Measurements from ENCODE around the gene NXPH3.

The NXPH3 gene

GRCh38 chr17:49595328-49595727 is 19.7 kb downstream of the NXPH3 start:
- DNase-seq = no peak

- no peak for DNase-seq
These were observed 20.3 kb downstream of the NXPH3 start for GRCh38 chr17:49595980-49596379.

- no peak for DNase-seq
These were observed 21.1 kb downstream of the NXPH3 start for GRCh38 chr17:49596613-49597244.

GRCh38 chr17:49597436-49597835 is 21.8 kb downstream of the NXPH3 start:
- DNase-seq = no peak

DNA sequence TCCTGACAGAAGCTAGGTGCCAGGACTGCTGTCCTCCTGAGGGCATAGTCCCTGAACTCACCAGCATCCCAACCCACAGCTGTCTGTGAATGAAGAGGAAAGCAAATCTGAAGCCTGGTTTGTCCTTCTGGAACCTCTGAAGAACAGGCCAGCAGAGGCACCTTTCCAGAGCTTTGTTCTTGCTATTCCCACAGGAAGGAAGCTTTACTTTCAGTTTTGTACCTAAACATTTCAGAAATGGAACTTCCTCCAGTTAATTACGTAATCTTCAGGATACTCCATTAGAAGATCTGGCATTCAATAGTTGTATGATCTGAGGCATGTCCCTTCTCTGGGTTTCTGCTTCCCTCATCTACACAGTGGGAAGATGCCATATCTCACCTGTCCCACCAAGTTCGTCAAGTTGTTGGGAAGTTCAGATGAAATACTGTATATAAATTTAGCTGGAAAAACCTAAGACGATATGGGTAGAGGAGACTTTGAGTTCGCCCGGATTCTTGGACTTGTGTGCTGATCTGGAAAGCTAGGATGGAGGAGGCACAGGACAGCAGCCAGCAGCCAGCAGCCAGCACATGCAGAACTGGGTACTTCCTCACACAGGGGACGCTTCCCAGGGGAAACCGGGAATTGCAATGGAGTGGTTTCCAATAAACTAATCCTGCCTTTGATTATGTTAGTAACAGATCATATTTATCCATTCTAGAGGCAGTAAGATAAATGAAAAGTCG is 22.4 kb downstream of the NXPH3 start:
- no peak for DNase-seq

- DNase-seq = no peak
These were observed 23.2 kb downstream of the NXPH3 start for GRCh38 chr17:49598918-49599317.

GRCh38 chr17:49600949-49601348 is 25.3 kb downstream of the NXPH3 start:
- DNase-seq = no peak

DNA sequence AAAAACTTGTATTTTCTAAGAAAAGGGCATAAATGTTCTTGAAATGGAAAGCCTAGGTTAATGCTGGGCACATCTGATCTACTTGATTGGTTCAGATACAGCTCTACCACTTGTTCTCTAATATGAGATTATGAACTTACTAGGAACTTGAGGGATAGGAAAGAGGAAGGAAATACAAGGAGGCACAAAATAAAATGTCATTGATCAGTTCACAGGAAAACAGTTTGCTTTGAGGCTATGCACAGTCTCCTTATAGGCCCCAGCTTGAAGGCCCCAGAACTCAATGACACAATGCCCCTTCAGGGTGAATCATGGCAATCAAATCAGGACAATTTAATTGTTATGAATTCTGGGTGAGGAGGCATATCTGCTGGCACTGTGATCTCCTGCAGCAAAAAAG is 27.1 kb downstream of the NXPH3 start:
- DNase-seq = no peak

- DNase-seq = no peak
These were observed 27.6 kb downstream of the NXPH3 start for GRCh38 chr17:49603238-49603637.

- no peak for DNase-seq
These were observed 28.0 kb downstream of the NXPH3 start for GRCh38 chr17:49603720-49604119.

DNA sequence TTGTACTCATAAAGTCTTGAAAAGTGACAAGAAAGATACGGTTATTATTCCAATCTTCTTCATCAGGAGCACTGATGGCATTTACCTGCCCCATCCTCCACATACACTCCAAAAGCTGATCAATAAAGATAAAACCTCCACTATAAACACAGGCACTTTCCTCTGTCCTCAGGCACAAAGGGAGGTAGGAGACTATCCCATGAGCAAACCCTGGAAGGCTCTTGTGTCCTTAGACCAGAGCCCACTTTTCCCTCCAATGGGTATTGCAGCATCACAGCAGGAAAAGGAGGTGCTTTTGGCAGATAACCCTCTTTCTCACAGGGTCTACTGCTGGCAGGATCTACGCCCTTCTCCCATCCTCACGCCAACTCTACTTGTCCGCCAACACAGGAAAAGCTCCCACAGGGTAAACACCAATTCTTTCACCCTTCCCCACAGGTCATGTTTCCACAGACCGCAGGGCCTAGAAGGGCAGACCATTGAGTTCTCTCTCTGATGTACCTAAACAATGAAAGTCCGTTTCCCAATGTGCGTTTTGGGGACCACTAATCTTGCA is 28.7 kb downstream of the NXPH3 start:
- DNase-seq = no peak

DNA sequence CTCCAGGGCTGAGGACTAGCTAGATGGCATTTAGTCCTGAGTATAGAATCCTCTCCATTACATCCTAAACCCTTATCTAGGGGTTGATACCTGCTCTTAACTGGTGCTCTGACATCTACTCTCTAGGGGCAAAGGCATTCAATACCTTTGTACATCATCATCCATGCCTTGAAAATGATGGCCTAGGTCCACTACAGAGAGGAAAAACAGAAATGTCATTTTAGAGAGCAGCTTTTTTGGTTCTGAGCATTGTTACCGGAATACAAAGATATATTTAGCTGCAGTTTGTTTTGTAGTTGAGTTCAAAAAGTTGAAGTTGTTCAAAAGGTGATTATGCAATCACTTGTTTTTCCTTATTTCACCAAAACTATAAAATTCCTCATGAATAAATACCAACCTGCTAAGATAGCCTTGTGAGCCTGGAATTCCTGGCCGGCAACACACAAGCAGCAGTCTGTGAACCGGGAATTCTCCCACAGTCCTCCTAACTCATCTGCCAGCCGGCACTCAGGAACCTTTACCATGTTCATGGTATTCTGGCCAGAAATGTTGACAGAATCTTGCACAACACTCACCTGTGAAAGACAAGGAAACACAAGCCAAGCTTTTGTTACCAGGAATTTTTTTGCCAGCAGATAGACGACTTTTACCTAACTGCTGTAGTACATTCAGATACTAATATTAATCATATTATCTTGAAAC is 35.4 kb downstream of the NXPH3 start:
- DNase-seq = no peak

GRCh38 chr17:49612726-49613125 is 37.1 kb downstream of the NXPH3 start:
- DNase-seq = no peak

DNA sequence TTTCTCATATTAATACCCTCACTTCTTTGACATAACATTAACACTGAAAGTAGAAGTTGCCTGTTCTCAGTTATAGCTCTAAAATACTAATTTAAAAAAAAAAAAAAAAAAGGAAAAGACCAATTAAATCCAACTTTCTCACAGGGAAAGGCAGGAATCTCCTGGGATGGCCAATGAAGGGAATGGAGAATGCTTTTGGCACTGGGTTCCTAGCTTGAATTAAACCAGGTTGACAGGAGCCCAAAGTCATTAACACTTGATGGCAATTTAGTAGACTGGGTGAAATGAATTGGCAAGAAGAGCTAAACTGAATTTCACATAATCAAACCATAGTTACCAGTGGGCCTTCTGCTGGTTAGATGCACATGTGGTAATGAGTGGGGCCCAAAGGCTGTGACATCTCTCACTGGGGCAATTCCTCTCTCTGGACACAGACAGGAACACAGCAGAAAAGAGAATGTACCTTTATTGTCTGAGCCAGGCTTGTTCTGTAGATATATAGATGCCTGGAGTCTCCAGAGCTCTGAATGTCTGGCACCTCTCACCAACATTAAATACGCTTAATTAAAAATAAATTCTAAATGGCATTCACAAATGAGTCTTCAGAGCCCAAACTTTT is 37.6 kb downstream of the NXPH3 start:
- no peak for DNase-seq

- no peak for DNase-seq
These were observed 40.4 kb downstream of the NXPH3 start for GRCh38 chr17:49616086-49616485.

DNA sequence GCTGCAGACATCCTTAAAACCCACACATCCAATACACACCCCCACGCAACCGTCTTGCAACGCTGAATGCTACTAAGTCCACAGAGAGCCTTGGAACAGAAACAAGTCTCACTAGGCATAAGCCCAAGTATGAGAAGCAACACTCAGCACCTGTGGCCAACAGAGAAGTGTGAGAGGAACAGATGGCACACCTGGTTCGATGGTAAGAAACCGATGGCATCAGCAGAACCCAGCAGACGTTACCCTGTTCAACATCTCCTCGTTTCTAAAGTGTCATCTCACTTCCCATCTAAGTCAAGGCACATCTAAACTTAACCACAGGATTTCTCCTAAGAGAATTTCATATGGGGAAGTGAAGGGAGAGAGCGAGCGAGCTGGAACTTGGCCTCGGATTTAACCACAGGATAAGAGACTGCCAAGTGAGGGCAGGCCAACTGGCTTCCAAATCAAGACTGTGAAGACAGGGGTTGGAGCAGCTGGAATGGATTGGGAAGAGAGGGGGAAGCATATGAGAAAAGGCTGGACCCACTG is 41.0 kb downstream of the NXPH3 start:
- DNase-seq = no peak

DNA sequence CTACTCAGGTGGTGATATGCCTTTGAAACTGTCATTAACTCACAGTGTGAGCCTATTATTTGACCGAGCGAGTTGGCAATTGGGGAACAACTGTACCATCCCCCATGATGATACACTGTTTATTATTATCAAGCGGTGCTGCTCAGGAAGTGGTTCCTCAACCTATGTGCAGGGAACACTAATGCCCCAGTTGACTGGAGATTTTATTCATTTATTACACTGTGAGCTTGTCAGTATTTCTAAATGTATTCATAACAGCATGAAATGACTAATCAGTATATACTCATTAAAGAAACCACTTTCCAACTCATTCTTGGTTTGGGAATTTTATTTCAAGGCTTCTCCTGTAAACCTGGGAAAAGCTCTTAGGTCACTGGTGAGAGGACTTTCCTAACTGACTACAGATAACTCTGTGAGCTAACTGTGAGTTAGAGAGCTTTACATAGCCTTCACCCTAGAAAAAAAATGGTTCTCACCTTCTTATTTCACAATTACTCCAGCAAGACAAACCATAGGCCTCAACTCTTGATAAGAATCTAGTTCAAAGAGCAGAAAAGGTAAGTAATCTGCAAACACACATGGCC is 42.4 kb downstream of the NXPH3 start:
- DNase-seq = no peak

DNA sequence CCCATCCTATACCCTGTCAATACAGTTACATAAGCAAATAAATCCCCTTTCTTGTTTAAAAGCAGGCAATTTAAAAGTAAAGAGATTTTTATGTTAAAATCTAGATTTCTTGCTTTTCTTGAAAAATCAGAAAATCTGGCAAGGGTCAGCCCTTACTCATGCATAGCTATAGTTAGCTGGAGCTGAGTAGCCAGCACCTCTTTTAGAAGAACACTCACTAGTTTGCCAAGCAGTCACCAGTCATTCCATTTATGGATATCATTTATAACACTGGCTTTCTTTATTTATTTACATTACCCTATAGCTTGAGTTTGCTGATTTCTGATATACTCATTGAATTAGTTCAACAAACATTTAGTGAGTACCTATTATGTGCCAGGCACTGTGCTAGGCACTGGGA is 45.7 kb downstream of the NXPH3 start:
- no peak for DNase-seq

DNA sequence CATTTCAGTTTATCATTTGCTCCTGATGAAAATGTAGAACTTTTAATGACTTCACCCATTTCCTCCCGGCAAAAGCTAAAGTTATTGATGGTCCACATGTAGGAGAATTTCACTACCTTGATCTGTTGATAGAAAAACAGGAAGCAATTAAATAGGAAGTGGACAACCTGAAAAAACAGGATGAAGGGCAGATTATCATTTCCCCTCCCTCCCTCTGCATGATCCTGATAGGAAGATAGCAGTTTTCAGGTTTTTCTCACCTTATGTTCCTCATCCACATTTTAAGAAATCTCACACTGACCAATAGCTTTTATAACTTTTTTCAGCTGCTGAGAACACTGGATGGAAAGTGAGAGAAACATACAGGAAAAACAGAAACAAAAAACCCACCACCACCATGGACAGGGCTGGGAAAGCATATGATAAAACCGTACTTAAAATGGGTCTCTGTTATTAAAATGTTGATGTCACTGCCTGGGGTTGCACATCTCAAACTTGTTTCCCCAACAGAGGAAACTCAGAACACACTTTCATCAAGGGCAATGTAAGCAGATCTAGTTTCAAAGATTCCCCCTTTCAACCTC is 46.4 kb downstream of the NXPH3 start:
- DNase-seq = no peak

- no peak for DNase-seq
These were observed 49.2 kb downstream of the NXPH3 start for GRCh38 chr17:49624896-49625295.

DNA sequence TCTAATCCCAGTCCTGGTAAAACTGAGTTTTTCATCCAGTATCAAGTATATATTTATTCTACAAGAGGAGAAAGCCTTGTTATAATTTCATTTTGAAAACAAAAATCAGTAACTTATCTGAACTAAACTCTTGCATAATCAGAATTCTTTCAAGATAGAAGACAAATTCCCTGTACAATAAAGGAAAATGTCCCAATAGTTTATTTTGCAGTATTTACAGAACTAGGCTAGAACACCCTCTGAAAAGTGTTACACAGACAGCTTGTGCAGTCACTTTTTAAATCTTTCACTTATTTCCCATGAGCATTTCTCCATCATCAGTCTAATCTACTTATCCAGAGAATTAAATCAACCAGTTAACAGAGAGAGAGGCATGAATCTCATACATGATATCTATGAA is 53.8 kb downstream of the NXPH3 start:
- DNase-seq = no peak

- no peak for DNase-seq
These were observed 54.6 kb downstream of the NXPH3 start for GRCh38 chr17:49630113-49630900.

All from NCI-H1417 treated with DMSO at 0.1 percent for 48 hours (cell line).